ENCODE data around the gene SERPINA10.

Gene SERPINA10

GRCh38 chr14:94322648-94323570 lies 29.8 kb upstream of the SERPINA10 start, which contains the start of gene SERPINA6:
Gene SERPINA6, minus strand, starts transcription at chr14:94323336. Its CDS starts 8,688 bp downstream, at chr14:94314648.
- CTCF ChIA-PET = no interaction called here
- H3K4me3 ChIP-seq (ENCODE audit: control insufficient read depth in 1 of 7, extremely low read depth in 1 of 7, insufficient read depth in 4 of 7, low read depth in 2 of 7, low read length in 6 of 7) = no peak within 1 kb of the TSS
- POLR2A ChIA-PET = no interaction called here

DNA sequence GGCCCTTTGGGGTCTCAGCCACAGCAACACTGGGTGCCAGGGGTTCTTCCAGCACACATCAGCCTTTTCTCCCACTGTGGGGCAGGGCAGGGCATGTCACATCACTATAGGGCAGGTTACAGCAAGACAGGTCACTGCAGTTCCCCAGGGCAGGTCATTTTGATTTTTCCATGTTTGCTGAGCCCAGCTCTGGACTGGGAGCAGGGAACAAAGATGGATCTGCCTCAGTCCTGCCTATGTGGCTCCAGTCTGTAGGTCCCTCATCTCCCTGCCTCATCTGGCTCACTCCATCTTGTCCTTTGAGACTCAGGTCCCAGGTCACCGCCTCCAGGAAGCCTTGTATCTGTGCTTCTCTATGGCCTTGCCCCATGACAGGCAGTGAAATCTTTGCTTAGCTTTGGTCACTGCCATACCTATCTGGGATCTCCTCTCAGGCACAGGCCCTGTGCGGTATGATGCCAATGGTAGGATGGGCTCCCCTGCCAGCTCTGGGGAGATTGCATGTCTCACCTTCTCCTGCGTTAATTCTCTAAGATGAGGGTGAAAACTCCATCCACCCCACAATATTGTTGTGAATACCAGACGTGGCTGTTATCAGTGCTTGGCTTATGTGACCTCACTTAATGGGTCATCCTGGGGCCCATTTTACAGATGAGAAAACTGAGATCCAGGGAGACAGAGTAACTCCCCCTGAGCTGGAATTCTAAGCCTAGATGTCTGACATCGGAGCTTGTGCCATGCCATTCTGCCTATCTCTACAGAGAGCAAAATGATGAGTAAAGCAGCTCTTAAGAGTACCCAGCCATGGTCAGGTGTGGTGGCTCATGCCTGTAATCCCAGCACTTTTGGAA lies 28.6 kb upstream of the SERPINA10 start:
- CTCF ChIA-PET = no interaction called here
- Histone ChIP-seq H3K9me3 (ENCODE audit: control extremely low read depth in 1 of 5, control insufficient read depth in 4 of 5, insufficient read depth in 2 of 5, low read depth in 1 of 5, low read length in 4 of 5) (peaks cover 0 to 3% (median 0%) of the 10 kb centered on the region in 5 experiments), H3K27me3 (replicated peaks in 2 of 5; ENCODE audit: control insufficient read depth in 4 of 5, insufficient read depth in 5 of 5, low read length in 4 of 5) (peaks cover 0 to 4% (median 2%) of the 10 kb centered on the region in 5 experiments), H3K4me1 (ENCODE audit: control extremely low read depth in 1 of 4, control insufficient read depth in 4 of 4, insufficient read depth in 4 of 4, low read length in 3 of 4) (no peaks in the 10 kb centered on the region), H3K27ac (ENCODE audit: insufficient read depth in 1 of 2, low read depth in 1 of 2, low read length in 2 of 2, poor library complexity in 1 of 2, severe bottlenecking in 2 of 2) (no peak overlapping the region), H3K4me3 (ENCODE audit: control insufficient read depth in 1 of 7, extremely low read depth in 1 of 7, insufficient read depth in 4 of 7, low read depth in 2 of 7, low read length in 6 of 7) (no peak overlapping the region), H3K36me3 (ENCODE audit: control insufficient read depth in 4 of 4, insufficient read depth in 4 of 4, low read length in 3 of 4) (no peaks in the 10 kb centered on the region)
- POLR2A ChIA-PET = no interaction called here
- WGBS (ENCODE audit: insufficient coverage) = 86% methylated on average over 5 of the region's 5 CpGs
- DNase-seq = no peak

More at GRCh38 chr14:94322648-94323570, 29.8 kb upstream of the SERPINA10 start, which contains the start of gene SERPINA6:
- no peak for DNase-seq
- H3K36me3 ChIP-seq (ENCODE audit: control insufficient read depth in 4 of 4, insufficient read depth in 4 of 4, low read length in 3 of 4) = no peaks in the 10 kb centered on the region
- no peak within 1 kb of the TSS for H3K27ac ChIP-seq (ENCODE audit: insufficient read depth in 1 of 2, low read depth in 1 of 2, low read length in 2 of 2, poor library complexity in 1 of 2, severe bottlenecking in 2 of 2)
- H3K4me1 ChIP-seq (ENCODE audit: control extremely low read depth in 1 of 4, control insufficient read depth in 4 of 4, insufficient read depth in 4 of 4, low read length in 3 of 4) = no peaks in the 10 kb centered on the region
- H3K9me3 ChIP-seq (ENCODE audit: control extremely low read depth in 1 of 5, control insufficient read depth in 4 of 5, insufficient read depth in 2 of 5, low read depth in 1 of 5, low read length in 4 of 5) = peaks cover 0 to 5% (median 0%) of the 10 kb centered on the region in 5 experiments
- 80% methylated on average over 12 of the region's 15 CpGs for WGBS (ENCODE audit: insufficient coverage)
- H3K27me3 ChIP-seq (replicated peaks in 2 of 5; ENCODE audit: control insufficient read depth in 4 of 5, insufficient read depth in 5 of 5, low read length in 4 of 5) = peaks cover 0 to 4% (median 2%) of the 10 kb centered on the region in 5 experiments

GRCh38 chr14:94320243-94320642 lies 27.2 kb upstream of the SERPINA10 start:
- H3K27me3 ChIP-seq (replicated peaks in 2 of 5; ENCODE audit: control insufficient read depth in 4 of 5, insufficient read depth in 5 of 5, low read length in 4 of 5) = peaks cover 0 to 4% (median 2%) of the 10 kb centered on the region in 5 experiments
- H3K4me3 ChIP-seq (ENCODE audit: control insufficient read depth in 1 of 7, extremely low read depth in 1 of 7, insufficient read depth in 4 of 7, low read depth in 2 of 7, low read length in 6 of 7) = no peak overlapping the region
- WGBS (ENCODE audit: insufficient coverage) = 76% methylated on average over 5 of the region's 5 CpGs
- H3K4me1 ChIP-seq (ENCODE audit: control extremely low read depth in 1 of 4, control insufficient read depth in 4 of 4, insufficient read depth in 4 of 4, low read length in 3 of 4) = no peaks in the 10 kb centered on the region
- no peaks in the 10 kb centered on the region for H3K9me3 ChIP-seq (ENCODE audit: control extremely low read depth in 1 of 5, control insufficient read depth in 4 of 5, insufficient read depth in 2 of 5, low read depth in 1 of 5, low read length in 4 of 5)
- no peak overlapping the region for H3K27ac ChIP-seq (ENCODE audit: insufficient read depth in 1 of 2, low read depth in 1 of 2, low read length in 2 of 2, poor library complexity in 1 of 2, severe bottlenecking in 2 of 2)
- ChIA-PET CTCF (no interaction called here), POLR2A (no interaction called here)
- DNase-seq = no peak
- H3K36me3 ChIP-seq (ENCODE audit: control insufficient read depth in 4 of 4, insufficient read depth in 4 of 4, low read length in 3 of 4) = no peaks in the 10 kb centered on the region

- H3K27ac ChIP-seq (ENCODE audit: insufficient read depth in 1 of 2, low read depth in 1 of 2, low read length in 2 of 2, poor library complexity in 1 of 2, severe bottlenecking in 2 of 2) = no peak overlapping the region
- H3K9me3 ChIP-seq (ENCODE audit: control extremely low read depth in 1 of 5, control insufficient read depth in 4 of 5, insufficient read depth in 2 of 5, low read depth in 1 of 5, low read length in 4 of 5) = peaks cover 0 to 2% (median 0%) of the 10 kb centered on the region in 5 experiments
- no peak overlapping the region for H3K4me3 ChIP-seq (ENCODE audit: control insufficient read depth in 1 of 7, extremely low read depth in 1 of 7, insufficient read depth in 4 of 7, low read depth in 2 of 7, low read length in 6 of 7)
- no peak for DNase-seq
- H3K4me1 ChIP-seq (ENCODE audit: control extremely low read depth in 1 of 4, control insufficient read depth in 4 of 4, insufficient read depth in 4 of 4, low read length in 3 of 4) = no peaks in the 10 kb centered on the region
- CTCF ChIA-PET = no interaction called here
- 80% methylated on average over 3 of the region's 4 CpGs for WGBS (ENCODE audit: insufficient coverage)
- peaks cover 0 to 2% (median 0%) of the 10 kb centered on the region in 5 experiments for H3K27me3 ChIP-seq (replicated peaks in 2 of 5; ENCODE audit: control insufficient read depth in 4 of 5, insufficient read depth in 5 of 5, low read length in 4 of 5)
- H3K36me3 ChIP-seq (ENCODE audit: control insufficient read depth in 4 of 4, insufficient read depth in 4 of 4, low read length in 3 of 4) = no peaks in the 10 kb centered on the region
- POLR2A ChIA-PET = no interaction called here
These were observed 24.2 kb upstream of the SERPINA10 start for GRCh38 chr14:94317259-94317658.

- H3K4me1 ChIP-seq (ENCODE audit: control extremely low read depth in 1 of 4, control insufficient read depth in 4 of 4, insufficient read depth in 4 of 4, low read length in 3 of 4) = no peaks in the 10 kb centered on the region
- 78% methylated on average over 1 of the region's 1 CpG for WGBS (ENCODE audit: insufficient coverage)
- CTCF ChIA-PET = no interaction called here
- no peak overlapping the region for H3K27ac ChIP-seq (ENCODE audit: insufficient read depth in 1 of 2, low read depth in 1 of 2, low read length in 2 of 2, poor library complexity in 1 of 2, severe bottlenecking in 2 of 2)
- peaks cover 0 to 2% (median 0%) of the 10 kb centered on the region in 5 experiments for H3K27me3 ChIP-seq (replicated peaks in 2 of 5; ENCODE audit: control insufficient read depth in 4 of 5, insufficient read depth in 5 of 5, low read length in 4 of 5)
- H3K36me3 ChIP-seq (ENCODE audit: control insufficient read depth in 4 of 4, insufficient read depth in 4 of 4, low read length in 3 of 4) = no peaks in the 10 kb centered on the region
- no peak for DNase-seq
- H3K9me3 ChIP-seq (ENCODE audit: control extremely low read depth in 1 of 5, control insufficient read depth in 4 of 5, insufficient read depth in 2 of 5, low read depth in 1 of 5, low read length in 4 of 5) = peaks cover 0 to 2% (median 0%) of the 10 kb centered on the region in 5 experiments
- no peak overlapping the region for H3K4me3 ChIP-seq (ENCODE audit: control insufficient read depth in 1 of 7, extremely low read depth in 1 of 7, insufficient read depth in 4 of 7, low read depth in 2 of 7, low read length in 6 of 7)
- POLR2A ChIA-PET = no interaction called here
These were observed 23.6 kb upstream of the SERPINA10 start for GRCh38 chr14:94316692-94317091.

GRCh38 chr14:94314890-94315289 lies 21.8 kb upstream of the SERPINA10 start:
- Histone ChIP-seq H3K27me3 (replicated peaks in 2 of 5; ENCODE audit: control insufficient read depth in 4 of 5, insufficient read depth in 5 of 5, low read length in 4 of 5) (no peaks in the 10 kb centered on the region), H3K4me1 (ENCODE audit: control extremely low read depth in 1 of 4, control insufficient read depth in 4 of 4, insufficient read depth in 4 of 4, low read length in 3 of 4) (no peaks in the 10 kb centered on the region), H3K27ac (ENCODE audit: insufficient read depth in 1 of 2, low read depth in 1 of 2, low read length in 2 of 2, poor library complexity in 1 of 2, severe bottlenecking in 2 of 2) (no peak overlapping the region), H3K4me3 (ENCODE audit: control insufficient read depth in 1 of 7, extremely low read depth in 1 of 7, insufficient read depth in 4 of 7, low read depth in 2 of 7, low read length in 6 of 7) (no peak overlapping the region), H3K9me3 (ENCODE audit: control extremely low read depth in 1 of 5, control insufficient read depth in 4 of 5, insufficient read depth in 2 of 5, low read depth in 1 of 5, low read length in 4 of 5) (peaks cover 0 to 2% (median 0%) of the 10 kb centered on the region in 5 experiments), H3K36me3 (ENCODE audit: control insufficient read depth in 4 of 4, insufficient read depth in 4 of 4, low read length in 3 of 4) (no peaks in the 10 kb centered on the region)
- no peak for DNase-seq
- ChIA-PET CTCF (no interaction called here), POLR2A (no interaction called here)
- 100% methylated on average over 1 of the region's 2 CpGs for WGBS (ENCODE audit: insufficient coverage)
